Tibial nerve (tissue), 4 donors: ENCODE results near the gene CCDC27. TPM values are rescaled to one million over a fixed set of nuclear protein-coding genes. Genes with fewer than 3 reads are reported as not detected.

Experiments used
- DNase-seq, 2 donors: peaks; one replicate each; pipeline ENCODE4 v3.0.0-alpha.2; 2019; ENCODE audit warnings: low spot score in 2 of 2
- H3K27ac ChIP-seq, 4 donors: fragments of 200-600 bp; sonication (generic) in 3 of 4; one replicate each; pipeline ENCODE4 v1.5.1; 2017 to 2019; ENCODE audit warnings: mild to moderate bottlenecking in 1 of 4
- H3K27me3 ChIP-seq, 2 donors: fragments of 200-600 bp; sonication (generic) in 1 of 2; one replicate each; pipeline versions ENCODE4 v1.5.1 to v1.6.0; 2017 to 2019
- H3K36me3 ChIP-seq, 3 donors: fragments of 200-600 bp; sonication (generic); one replicate each; pipeline ENCODE4 v1.5.1; 2018 to 2019
- H3K4me1 ChIP-seq, 4 donors: fragments of 200-600 bp; sonication (generic) in 3 of 4; one replicate each; pipeline ENCODE4 v1.5.1; 2017 to 2019
- H3K4me3 ChIP-seq, 4 donors: fragments of 200-600 bp; sonication (generic) in 3 of 4; one replicate each; pipeline ENCODE4 v1.5.1; 2017 to 2019; ENCODE audit warnings: mild to moderate bottlenecking in 1 of 4, moderate library complexity in 1 of 4
- H3K9me3 ChIP-seq, 4 donors: fragments of 200-600 bp; sonication (generic) in 3 of 4; one replicate each; pipeline ENCODE4 v1.5.1; 2017 to 2019
- EP300 ChIP-seq, 2 donors: sonication (generic); formaldehyde crosslinking; IDR thresholded peaks; one replicate each; pipeline ENCODE4 v1.6.1; 2017; ENCODE audit warnings: antibody characterized with exemption in 2 of 2, mild to moderate bottlenecking in 1 of 2
- POLR2A ChIP-seq, 2 donors: fragments of 450-650 bp; IDR thresholded peaks; one replicate each; pipeline ENCODE4 v1.6.1; 2017; ENCODE audit warnings: antibody characterized with exemption in 2 of 2, mild to moderate bottlenecking in 2 of 2, moderate library complexity in 2 of 2
- WGBS, 2 donors: methylation state at CpG; one replicate each; pipeline ENCODE4 v1.1.5; 2018; 5-methylcytosine and 5-hydroxymethylcytosine counted together
- total RNA-seq, 4 donors: library from RNA; depleted of rRNA; stranded (reverse); fragments of >200 nt; gene quantifications; one replicate each; pipeline ENCODE4 v1.1.0, GENCODE V29; 2016
- TF ChIP-seq, protein P1 (sequence below), 5 experiments: fragments of 200-600 bp in 3 of 5; fragments of 450-650 bp in 2 of 5; sonication (generic) in 3 of 5; IDR thresholded peaks; one replicate each; pipeline ENCODE4 v1.5.1; 2016 to 2019; ENCODE audit warnings: antibody characterized with exemption in 5 of 5, mild to moderate bottlenecking in 3 of 5, moderate library complexity in 2 of 5

Gene CCDC27
- total RNA-seq, 4 donors from 2014 or later: not detected

DNA sequence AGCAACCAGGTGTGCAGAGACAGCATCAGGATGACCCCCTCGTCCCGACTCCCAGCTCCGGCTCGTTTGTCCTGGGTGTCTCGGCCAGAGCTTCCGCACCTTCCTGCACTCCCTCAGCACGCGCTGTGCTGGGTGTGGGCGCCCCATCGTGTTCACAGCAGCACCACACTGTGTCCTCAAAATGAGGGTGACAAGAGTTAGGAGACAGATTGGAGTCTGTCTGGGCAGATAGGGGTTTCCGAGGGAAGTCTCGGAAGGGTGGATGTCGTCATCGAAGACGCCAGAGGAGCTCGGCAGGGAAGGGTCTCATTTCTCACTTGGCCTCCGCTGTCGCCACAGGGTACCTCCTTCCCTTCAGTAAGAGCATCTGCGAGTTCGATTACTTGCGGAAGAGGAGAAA is 4.1 kb downstream of the CCDC27 start:
- 81 to 83% methylated on average over 21 of the region's 21 CpGs for WGBS, 2 donors
- Histone ChIP-seq H3K4me3 (no peak overlapping the region), H3K27me3 (peaks cover 0 to 57% of the 10 kb centered on the region in 2 donors), H3K36me3 (no peaks in the 10 kb centered on the region), H3K9me3 (peaks cover 0 to 16% (median 0%) of the 10 kb centered on the region in 4 donors), H3K27ac (no peak overlapping the region), H3K4me1 (no peaks in the 10 kb centered on the region)
- TF ChIP-seq POLR2A (IDR thresholded peaks at IDR 0.05): no peak
- no peak for TF ChIP-seq EP300 (IDR thresholded peaks at IDR 0.05)
- TF ChIP-seq, protein P1, sequence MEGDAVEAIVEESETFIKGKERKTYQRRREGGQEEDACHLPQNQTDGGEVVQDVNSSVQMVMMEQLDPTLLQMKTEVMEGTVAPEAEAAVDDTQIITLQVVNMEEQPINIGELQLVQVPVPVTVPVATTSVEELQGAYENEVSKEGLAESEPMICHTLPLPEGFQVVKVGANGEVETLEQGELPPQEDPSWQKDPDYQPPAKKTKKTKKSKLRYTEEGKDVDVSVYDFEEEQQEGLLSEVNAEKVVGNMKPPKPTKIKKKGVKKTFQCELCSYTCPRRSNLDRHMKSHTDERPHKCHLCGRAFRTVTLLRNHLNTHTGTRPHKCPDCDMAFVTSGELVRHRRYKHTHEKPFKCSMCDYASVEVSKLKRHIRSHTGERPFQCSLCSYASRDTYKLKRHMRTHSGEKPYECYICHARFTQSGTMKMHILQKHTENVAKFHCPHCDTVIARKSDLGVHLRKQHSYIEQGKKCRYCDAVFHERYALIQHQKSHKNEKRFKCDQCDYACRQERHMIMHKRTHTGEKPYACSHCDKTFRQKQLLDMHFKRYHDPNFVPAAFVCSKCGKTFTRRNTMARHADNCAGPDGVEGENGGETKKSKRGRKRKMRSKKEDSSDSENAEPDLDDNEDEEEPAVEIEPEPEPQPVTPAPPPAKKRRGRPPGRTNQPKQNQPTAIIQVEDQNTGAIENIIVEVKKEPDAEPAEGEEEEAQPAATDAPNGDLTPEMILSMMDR (IDR thresholded peaks at IDR 0.05): no peak
- DNase-seq: no peak

DNA sequence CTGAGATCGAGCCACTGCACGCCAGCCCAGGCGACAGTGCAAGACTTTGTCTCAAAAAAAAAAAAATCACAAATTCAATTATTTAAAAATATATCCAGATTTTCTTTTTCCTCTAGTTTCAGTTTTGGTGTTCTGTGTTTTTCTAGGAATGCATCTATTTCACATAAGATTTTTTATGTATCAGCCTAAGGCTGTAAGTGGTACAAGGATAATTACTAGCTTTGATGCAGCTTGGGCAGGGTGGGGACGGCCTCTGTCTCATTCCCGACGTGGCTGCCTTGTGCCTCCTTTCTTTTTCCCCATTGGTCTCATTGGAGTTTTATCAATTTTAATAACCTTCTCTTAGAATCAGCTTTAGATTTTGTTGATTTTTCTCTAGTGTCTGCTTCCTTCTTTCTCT is 6.9 kb downstream of the CCDC27 start:
- H3K4me3 ChIP-seq: no peak overlapping the region
- H3K9me3 ChIP-seq: peaks cover 0 to 21% (median 0%) of the 10 kb centered on the region in 4 donors
- peaks cover 0 to 60% of the 10 kb centered on the region in 2 donors for H3K27me3 ChIP-seq
- H3K4me1 ChIP-seq: no peaks in the 10 kb centered on the region
- no peaks in the 10 kb centered on the region for H3K36me3 ChIP-seq
- TF ChIP-seq POLR2A (IDR thresholded peaks at IDR 0.05) (no peak), EP300 (IDR thresholded peaks at IDR 0.05) (no peak)
- TF ChIP-seq, protein P1 (IDR thresholded peaks at IDR 0.05): no peak
- no peak overlapping the region for H3K27ac ChIP-seq
- no peak for DNase-seq
- WGBS, 2 donors: 77 to 82% methylated on average over 6 of the region's 6 CpGs

DNA sequence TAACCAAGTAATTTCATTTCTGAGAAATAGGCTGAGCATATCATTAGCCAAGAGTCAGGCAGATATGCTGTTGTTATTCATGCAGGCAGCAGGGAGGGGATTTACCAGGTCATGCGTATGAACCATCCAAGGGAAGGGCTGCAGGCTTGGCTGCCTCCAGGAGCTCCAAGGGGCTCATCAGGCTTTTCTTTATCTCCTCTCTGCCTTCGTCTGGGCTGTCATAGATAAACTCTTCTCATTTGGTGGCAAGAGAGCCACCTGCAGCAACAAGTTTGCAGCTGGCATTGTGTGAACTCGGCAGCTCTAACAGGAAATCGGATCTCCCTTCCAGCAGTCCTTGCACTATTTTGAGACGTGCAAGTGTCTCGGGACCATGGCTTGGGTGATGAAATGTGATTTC is 7.5 kb downstream of the CCDC27 start:
- WGBS, 2 donors: 66 to 68% methylated on average over 6 of the region's 6 CpGs
- no peaks in the 10 kb centered on the region for H3K36me3 ChIP-seq
- H3K27me3 ChIP-seq: peaks cover 0 to 53% of the 10 kb centered on the region in 2 donors
- TF ChIP-seq EP300 (IDR thresholded peaks at IDR 0.05) (no peak), POLR2A (IDR thresholded peaks at IDR 0.05) (no peak)
- TF ChIP-seq, protein P1 (IDR thresholded peaks at IDR 0.05): no peak
- peaks cover 0 to 21% (median 0%) of the 10 kb centered on the region in 4 donors for H3K9me3 ChIP-seq
- no peak for DNase-seq
- H3K4me1 ChIP-seq: no peaks in the 10 kb centered on the region
- H3K27ac ChIP-seq: no peak overlapping the region
- H3K4me3 ChIP-seq: no peak overlapping the region

DNA sequence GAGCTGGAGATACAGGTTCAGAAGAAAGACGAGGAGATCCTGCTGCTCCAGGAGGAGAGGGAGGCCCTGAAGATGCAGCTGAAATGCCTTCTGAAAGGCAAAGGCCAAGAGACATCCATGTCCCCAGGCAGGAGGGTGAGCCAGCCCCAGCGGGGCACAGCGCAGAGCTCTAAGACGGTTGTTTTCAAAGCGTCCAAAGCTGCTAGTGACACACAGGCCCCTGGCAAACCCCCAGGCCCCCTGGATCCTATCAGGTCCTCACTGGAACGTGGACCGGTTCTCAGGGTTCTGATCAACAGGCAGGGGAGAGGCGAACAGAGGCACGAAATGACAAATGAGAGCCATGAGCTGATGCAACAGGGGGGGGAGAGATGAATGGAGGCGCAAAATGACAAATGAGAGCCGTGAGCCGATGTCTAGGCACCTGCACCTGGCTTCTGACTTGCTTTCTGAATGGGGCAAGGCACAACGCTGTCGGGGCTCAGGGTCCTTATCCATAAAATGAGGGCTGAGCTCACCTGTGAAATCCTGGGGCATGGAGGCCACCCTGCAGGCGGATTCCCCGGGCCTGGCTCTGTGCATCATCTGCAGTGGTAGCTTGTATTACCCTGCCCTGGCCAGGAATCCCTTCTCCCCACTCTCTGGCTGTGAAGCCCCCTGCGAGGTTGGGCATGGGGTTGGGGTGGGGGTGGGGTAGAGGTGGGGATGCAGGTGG is 9.2 kb downstream of the CCDC27 start:
- H3K4me3 ChIP-seq: no peak overlapping the region
- H3K27ac ChIP-seq: no peak overlapping the region
- TF ChIP-seq POLR2A (IDR thresholded peaks at IDR 0.05) (no peak), EP300 (IDR thresholded peaks at IDR 0.05) (no peak)
- TF ChIP-seq, protein P1 (IDR thresholded peaks at IDR 0.05): no peak
- H3K36me3 ChIP-seq: no peaks in the 10 kb centered on the region
- peaks cover 0 to 37% of the 10 kb centered on the region in 2 donors for H3K27me3 ChIP-seq
- peaks cover 0 to 21% (median 0%) of the 10 kb centered on the region in 4 donors for H3K9me3 ChIP-seq
- DNase-seq: no peak
- no peaks in the 10 kb centered on the region for H3K4me1 ChIP-seq
- 84 to 86% methylated on average over 16 to 17 of the region's 17 CpGs for WGBS, 2 donors

DNA sequence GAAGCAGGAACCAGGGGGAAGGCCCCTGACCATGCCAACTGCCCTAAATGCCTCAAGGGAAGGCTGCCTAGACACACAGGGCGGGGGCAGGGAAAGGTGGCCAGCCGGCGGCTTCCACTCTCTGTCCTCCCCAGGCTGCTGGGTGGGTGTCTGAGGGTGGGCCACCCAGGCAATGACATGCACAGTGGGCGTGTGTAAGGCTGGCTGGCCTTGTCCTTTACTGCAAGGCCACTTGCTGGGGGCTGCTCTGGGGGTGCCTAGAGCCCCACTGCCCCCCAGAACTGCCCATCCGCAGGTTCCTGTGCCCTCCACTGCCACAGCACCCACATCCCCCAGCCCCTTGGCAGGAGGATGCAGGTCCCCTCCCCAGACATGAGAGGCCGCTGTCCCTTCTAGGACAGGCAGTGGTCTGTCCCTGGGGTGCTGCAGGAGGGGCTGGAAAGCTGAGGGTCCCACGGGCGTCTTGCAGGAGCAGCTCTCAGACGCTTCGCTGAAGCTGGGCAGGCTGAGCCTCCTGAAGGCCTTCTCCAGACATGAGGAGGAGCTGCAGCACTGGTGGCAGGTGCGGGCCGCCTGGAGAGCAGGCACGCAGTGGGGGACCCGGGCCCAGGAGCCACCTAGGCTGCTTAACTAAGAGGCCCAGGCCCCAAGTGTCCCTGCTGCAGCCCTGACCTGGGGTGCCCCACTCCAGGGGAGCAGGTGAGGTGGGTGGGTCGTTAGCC is 10.1 kb downstream of the CCDC27 start:
- TF ChIP-seq POLR2A (IDR thresholded peaks at IDR 0.05) (no peak), EP300 (IDR thresholded peaks at IDR 0.05) (no peak)
- TF ChIP-seq, protein P1 (IDR thresholded peaks at IDR 0.05): no peak
- WGBS, 2 donors: 73 to 82% methylated on average over 5 to 11 of the region's 15 CpGs
- Histone ChIP-seq H3K27me3 (peaks cover 0 to 34% of the 10 kb centered on the region in 2 donors), H3K4me1 (no peaks in the 10 kb centered on the region), H3K36me3 (no peaks in the 10 kb centered on the region), H3K4me3 (no peak overlapping the region), H3K27ac (no peak overlapping the region), H3K9me3 (peaks cover 0 to 21% (median 0%) of the 10 kb centered on the region in 4 donors)
- no peak for DNase-seq
